CD4-positive, alpha-beta T cell treated with Interferon alpha-2 for 1 hour (primary cell): ENCODE results near the gene ABCA13.
A peak's percentile ranks its signal among the peaks of the same experiment; 100 is the strongest.
"Not testable (repeated sequence)": the region's sequence is repeated elsewhere in the genome, so short reads cannot be mapped to it uniquely, and the experiment has no call there.

Source experiments
- DNase-seq, 2 donors: peaks; one replicate each; pipeline ENCODE4 v3.0.0-alpha.2; 2020 to 2022

The ABCA13 gene, protein sequence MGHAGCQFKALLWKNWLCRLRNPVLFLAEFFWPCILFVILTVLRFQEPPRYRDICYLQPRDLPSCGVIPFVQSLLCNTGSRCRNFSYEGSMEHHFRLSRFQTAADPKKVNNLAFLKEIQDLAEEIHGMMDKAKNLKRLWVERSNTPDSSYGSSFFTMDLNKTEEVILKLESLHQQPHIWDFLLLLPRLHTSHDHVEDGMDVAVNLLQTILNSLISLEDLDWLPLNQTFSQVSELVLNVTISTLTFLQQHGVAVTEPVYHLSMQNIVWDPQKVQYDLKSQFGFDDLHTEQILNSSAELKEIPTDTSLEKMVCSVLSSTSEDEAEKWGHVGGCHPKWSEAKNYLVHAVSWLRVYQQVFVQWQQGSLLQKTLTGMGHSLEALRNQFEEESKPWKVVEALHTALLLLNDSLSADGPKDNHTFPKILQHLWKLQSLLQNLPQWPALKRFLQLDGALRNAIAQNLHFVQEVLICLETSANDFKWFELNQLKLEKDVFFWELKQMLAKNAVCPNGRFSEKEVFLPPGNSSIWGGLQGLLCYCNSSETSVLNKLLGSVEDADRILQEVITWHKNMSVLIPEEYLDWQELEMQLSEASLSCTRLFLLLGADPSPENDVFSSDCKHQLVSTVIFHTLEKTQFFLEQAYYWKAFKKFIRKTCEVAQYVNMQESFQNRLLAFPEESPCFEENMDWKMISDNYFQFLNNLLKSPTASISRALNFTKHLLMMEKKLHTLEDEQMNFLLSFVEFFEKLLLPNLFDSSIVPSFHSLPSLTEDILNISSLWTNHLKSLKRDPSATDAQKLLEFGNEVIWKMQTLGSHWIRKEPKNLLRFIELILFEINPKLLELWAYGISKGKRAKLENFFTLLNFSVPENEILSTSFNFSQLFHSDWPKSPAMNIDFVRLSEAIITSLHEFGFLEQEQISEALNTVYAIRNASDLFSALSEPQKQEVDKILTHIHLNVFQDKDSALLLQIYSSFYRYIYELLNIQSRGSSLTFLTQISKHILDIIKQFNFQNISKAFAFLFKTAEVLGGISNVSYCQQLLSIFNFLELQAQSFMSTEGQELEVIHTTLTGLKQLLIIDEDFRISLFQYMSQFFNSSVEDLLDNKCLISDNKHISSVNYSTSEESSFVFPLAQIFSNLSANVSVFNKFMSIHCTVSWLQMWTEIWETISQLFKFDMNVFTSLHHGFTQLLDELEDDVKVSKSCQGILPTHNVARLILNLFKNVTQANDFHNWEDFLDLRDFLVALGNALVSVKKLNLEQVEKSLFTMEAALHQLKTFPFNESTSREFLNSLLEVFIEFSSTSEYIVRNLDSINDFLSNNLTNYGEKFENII (N-terminal part only)

DNA sequence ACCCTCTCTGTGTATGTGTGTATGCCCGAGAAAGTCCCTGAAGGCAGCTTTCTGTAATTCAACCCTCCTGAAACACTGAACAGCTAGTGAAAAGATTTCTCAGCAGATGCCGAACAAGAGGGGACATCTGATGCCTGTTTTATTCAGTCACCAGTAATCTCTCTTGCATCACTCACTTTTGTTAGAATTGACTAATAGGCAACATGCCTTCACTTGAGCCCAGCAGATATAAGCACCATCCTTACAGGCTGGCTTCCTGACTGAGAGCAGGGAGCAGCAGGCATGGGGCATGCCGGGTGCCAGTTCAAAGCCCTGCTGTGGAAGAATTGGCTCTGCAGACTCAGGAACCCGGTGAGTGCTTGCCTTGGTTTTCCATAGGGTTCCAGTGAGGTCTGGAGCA is at the start of gene ABCA13:
ABCA13 (plus strand) TSS at position 257 of the 400 bp plus-strand sequence; CDS start at position 283, 26 bp downstream.
- no peak for DNase-seq

DNA sequence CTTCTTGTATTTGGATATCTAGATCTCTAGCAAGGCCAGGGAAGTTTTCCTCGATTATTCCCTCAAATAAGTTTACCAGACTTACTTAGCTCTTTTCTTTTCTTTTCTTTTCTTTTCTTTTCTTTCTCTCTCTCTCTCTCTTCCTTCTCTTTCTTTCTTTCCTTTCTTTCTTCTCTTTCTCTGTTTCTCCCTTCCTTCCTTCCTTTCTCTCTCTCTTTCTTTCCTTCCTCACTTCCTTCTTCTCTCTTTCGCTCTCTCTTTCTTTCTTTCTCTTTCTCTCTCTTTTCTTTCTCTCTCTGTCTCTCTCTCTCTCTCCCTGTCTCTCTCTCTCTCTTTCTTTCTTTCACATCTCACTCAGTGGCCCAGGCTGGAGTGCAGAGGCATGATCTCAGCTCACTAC is 45.2 kb upstream of the ABCA13 start:
- no peak for DNase-seq

DNA sequence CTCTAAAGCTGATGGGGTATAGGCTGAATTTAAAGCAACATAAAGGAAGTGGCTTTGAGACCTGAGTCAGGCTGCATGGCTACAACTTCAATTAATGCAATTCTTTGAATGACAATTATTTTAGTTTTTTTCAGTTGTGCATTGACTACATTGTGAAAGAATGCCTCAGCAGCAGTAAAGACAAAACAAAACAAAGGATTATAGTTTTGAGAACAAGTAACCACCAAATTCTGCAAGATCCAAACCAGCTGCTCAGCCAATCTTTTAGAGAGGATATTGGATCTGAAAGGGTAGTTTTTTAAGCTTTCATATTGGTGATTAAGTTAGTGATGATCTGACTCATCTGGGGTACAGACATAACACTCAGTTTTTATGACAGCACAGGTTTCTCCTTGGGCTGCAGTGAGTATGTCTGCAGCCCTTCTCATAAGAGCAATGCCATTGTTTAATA is 40.6 kb upstream of the ABCA13 start:
- DNase-seq = no peak

DNA sequence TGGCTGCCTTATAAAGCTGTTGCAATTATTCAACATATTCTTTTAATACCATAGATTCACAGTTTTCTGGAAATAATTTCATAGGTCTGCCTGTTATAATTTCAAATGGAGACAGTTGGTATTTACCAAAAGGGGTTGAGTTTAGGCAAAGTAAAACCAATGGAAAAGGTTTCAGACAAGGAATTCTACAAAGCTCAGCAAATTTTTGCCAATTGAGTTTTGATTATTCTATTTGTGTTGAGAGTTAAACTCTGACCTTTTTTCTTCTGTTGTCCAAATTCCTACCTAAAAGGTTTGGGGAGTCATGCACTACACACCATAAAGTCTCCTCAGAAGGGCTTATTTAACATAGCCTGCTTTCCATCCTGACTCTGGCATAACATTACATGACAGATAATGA is 38.5 kb upstream of the ABCA13 start:
- no peak for DNase-seq

DNA sequence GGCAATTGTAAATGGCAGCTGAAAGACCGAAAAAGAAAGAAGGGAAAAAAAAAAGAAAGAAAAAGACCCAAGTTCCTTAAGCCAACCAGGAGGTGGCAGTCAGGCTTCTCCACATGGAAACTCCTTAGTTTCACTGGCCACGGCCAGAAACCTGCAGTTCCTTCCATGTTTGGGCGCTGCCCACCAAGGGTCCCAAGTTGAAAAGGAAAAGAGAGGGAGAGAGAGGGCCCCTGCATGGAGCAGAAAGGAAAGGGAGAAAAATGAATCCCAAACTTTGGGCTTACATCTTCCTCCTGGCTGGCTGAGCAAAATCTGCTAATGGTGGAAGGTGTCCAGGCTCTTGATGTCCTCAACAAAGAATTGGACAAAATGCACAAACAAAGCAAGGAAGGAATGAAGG is 31.8 kb upstream of the ABCA13 start:
- no peak for DNase-seq

DNA sequence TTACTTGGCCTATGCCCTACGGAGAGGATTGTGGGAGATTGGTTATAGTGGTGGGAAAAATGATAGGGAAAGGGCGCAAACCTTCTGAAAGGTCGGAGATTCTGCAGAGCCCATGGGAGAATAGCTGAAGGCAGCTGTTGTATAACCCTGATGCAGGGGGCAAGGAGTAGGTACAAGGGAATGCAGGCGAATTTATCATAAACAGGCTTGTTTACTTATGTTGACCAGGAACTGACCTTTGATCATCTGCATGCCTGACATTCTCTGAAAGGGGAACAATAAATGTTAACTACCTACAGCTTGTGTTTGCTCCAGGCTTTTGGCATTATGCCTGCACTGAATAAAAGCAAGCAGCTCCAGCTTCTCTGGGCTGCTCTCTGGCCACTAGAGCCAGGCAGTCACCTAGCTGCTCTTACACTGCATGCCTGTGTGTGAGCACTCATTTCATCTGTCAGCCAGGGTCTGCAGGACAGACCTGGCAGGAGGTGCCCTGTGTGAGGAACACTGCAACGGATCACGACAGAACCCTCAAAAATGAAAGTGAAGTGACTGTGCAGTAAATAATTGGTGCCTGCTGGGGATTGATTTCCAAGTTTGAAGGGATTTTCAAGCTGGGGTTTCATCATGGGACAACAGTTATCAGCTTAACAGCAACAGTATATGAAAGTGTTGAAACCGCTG is 31.1 kb upstream of the ABCA13 start:
- DNase-seq = no peak

DNA sequence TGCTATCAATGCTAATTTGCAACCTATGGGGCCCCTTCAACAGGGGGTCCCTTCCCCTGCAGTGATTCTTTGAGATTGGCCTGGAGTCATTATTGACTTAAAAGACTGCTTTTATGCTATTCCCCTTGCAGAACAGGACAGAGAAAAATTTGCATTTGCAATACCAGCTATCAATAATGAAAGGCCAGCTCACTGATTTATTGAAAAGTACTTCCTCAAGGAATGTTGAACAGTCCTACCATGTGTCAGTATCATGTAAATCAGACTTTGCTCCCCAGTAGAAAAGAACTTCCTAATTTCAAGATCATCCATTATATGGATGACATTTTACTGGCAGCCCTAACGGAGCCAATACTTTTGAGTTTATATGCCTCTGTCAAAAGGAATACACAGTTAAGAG is 29.7 kb upstream of the ABCA13 start:
- DNase-seq = no peak

DNA sequence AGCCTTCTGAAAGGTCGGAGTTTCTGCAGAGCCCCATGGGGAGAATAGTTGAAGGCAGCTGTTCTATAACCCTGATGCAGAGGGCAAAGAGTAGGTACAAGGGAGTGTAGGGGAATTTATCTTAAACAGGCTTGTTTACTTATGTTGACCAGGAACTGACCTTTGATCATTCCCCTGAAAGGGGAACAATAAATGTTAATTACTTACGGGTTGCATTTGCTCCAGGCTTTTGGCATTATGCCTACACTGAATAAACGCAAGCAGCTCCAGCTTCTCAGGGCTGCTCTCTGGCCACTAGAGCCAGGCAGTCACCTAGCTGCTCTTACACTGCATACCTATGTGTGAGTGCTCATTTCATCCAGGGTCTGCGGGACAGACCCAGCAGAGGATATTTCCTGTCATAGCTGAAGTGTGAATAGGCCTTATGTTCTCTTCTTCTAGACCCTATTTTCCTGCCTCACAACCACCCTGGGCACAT is 26.9 kb upstream of the ABCA13 start:
- no peak for DNase-seq

DNA sequence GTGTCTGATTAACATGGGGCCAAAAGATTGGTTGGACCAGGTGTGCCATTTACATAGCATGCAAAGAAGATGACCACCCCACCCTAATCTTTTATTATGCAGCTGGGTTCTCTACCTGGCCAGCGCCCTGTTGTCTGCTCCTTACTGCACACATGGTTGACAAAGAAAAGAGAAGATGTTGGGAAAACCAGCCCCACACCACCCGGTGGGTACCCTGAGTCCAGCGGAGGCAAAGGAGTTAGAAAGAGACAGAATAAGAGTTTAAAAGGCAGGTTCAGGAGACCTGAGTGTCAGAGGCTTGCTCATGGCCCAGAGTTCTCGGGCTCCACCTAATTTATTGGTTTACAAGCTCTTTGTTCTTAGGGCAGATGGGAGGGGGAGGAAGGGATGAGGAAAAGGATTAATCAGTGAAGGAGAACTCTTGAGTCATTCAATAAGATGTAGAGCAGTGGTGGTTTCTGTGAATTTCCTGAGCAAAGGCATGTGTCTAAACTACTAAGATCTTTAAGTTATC is 24.1 kb upstream of the ABCA13 start:
- no peak for DNase-seq

DNA sequence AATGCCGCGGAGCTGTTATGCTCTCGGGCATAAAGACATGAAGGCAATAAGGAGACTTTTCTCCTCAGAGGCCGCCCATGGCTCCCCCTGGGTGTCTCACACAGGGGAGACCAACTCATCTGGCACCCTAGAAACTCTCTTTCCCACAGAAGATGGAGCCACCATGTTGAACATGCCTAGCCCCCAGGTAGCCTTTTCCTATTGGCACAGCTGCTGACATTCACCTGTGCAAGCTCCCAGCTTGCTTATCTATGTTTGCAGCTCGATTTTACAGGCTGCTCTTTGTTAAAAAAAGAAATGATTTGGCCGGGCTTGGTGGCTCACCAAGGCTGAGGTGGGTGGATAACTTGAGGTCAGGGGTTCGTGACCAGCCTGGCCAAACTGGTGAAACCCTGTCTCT is 23.6 kb upstream of the ABCA13 start:
- not testable (repeated sequence) for DNase-seq

DNA sequence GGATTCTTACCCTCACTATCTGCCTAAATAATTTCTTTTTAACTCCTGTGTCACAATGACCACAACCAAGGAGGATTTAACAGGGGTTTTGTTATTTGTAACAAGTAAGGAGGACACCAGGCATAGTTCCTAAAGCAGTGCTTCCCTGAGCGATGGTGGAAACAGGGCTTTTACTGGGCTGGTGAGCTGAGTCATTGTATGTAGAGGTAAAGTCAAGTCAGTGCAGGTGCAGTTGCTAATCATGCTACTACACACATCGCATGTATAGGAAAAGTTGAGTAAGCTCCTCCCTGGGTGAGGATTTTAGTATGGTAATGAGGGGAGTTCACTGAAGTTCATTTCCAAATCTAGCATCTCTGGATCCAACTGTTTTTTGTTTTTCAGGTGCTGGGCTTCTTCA is 22.9 kb upstream of the ABCA13 start:
- no peak for DNase-seq

DNA sequence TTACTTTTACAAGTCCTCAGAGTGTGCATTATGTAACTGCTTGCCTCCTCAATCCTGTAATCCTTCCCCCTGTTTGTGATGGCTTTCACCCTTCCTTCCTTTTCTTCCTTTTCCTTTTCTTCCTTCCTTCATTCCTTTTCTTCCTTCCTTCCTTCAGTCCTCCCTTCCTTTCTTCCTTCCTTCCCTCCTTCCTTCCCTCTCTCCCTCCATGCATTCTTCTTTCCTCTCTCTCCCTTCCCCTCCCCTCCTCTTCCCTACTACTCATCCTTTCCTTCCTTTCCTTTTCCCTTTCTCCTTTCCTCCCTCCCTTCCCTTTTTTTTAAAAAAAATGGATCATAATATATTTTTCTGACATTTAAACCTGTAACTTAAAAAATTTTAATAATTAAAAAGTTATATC is 22.2 kb upstream of the ABCA13 start:
- DNase-seq = no peak

DNA sequence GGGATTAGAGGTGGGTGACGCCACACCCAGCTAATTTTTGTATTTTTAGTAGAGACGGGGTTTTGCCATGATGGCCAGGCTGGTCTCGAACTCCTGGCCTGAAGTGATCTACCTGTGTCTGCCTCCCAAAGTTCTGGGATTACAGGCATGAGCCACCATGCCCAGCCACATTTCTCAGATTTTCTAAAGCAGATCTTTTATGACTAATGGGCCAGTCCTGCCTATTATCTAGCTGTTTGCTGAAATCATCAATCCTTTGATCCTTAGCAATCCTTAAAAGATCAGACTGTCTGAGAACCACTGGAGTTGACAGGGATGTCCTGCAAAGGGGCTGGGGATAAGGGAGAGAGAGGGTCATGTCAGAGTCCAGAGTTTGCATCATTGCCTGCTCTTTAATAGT is 21.2 kb upstream of the ABCA13 start:
- DNase-seq = no peak

DNA sequence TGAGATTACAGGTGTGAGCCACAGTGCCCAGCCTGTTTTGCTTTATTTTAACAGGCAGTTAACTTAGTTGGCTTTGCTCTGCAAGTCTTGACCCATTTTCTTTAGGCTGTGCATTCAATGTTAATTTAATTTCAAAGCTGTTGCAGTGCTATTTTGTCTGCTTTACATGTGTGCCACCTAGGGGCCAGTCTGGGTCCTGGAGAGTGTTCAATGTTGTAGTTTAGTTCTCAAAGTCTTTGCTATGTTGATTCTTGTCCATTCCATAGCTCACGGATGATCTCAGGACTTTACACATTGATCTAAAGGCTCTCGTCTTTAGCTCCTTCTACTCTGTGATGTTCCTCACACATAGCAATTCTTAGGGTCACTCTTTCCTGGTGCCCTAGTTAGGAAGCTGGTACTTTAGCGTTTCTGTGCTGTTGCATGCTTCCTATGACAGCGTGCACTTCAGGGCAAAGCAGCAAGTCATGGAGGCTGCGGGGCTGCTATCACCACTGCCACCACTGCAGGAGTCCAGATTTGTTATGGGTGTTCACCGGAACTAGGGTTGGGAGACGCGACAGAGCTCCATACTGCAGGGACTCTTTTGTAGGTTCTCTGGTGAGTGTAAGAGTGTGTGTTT is 16.4 kb upstream of the ABCA13 start:
- DNase-seq = peak in 1 of 2 donors; percentile 44

DNA sequence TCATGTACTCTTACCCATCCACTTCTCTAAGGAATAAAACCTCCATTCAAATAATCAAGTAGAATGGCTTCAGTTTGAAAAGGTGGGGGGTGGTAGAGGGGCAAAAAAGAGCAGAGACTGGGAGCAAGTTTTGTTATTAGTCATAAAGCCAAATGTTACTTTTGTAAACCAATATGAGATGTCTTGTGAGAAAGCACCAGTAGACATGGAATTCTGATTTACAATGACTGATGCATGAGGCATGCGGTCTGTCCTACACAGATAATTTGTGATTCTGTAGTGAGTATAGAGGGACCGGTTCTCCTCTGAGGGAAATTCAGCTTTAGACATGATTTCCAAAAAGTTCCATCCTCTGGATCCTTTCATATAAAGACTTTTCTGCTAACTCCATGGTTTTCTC is 12.9 kb upstream of the ABCA13 start:
- DNase-seq = no peak

DNA sequence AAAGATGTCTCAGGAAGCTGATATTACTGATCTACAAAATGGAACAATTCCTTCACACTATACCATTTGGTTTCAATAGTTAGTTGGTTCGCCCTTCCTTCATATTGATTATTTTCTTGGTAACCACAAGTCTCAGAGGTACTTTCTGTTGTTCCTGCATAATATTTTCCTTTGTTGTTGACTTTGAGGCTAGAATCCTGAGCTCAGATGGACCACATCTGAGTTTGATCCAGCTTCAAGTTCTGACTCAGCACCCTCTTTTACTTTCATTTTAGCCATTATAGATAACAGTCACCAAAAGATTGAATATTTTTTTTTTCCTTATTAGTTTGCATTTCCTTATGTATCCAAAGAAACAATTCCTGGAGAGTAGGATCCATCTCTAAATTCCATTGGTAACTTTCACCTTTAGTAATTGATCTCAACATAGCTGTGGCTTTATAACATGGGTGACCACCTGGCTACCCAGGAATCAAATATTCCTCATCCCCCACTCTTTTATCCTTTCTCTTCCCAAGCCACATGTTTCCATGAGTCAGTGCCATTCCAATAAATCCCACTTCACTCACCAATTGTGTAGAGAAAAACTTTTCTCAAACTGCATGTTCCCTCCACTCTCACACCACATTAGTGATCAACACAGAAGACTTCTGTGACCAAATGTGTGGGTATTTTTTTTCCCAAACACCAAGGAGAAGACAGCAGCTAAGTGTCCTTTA is 9.7 kb upstream of the ABCA13 start:
- DNase-seq = no peak

DNA sequence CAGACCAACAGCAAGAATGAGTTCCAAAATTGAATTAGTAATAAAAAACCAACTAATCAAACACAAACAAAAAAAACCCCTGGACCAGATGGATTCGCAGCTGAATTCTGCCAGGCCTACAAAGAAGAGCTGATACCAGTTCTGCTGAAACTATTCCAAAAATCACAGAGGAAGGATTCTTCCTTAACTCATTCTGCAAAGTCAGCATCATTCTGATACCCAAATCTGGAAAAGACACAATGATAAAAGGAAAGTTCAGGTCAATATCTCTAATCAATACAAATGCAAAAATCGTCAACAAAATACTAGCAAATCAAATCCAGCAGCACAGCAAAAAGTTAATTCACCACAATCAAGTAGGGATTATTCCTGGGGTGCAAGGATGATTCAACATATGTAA is 6.1 kb upstream of the ABCA13 start:
- DNase-seq = no peak

DNA sequence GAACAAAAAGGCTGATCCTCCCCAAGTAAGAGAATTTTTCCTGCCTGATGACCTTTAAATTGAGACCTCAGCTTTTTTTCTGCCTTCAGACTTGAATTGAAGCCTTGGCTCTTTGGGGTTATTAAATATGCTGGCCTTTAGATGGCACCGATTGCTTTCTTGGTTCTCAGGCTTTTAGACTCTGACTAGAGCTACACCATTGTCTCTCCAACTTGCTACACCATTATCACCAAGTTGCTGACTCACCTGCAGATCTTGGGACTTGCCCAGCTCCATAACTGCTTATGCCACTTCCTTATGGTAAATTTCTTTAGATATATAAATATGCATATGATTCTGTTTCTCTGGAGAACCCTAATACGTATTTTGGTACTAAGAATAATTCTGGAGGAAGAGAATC is 3.1 kb upstream of the ABCA13 start:
- no peak for DNase-seq

DNA sequence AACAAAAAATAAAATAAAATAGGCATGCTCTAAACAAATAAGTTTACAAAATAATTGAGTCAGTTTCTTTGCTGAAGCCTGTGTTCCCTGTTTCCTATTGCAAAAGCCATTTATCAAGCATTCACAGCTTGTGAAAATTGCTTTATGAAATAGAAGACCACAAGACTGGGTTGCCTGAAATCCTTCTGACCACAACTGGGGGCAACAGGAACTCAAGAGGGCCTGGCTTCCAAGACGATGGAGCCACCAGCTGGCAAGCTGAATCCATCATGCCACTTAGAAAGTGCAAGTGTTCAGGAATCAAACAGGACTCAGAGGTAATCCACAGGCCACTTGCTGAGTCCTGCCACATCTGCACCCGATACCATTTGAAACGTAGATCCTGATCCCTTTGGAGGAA is 752 bp upstream of the ABCA13 start:
- no peak for DNase-seq

DNA sequence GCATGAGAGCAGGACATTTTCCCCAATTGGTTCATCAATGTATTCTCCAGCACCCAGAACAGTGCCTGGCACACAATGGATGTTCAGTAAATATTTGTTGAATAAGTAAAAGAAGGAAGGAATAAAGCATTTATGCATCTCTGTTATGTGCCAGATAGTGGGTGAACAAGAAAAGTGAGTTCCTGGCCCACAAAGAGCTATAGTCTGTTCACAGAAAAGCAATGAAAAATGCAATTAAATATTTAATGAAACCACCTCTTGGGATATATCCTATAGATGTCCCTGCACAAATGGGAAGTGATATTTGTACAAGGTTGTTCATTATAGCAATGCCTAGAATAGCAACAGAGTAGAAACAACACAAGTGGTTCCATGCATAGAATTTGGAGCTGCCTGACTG is 2.1 kb downstream of the ABCA13 start:
- DNase-seq = no peak
